GM15510 (cell line): ENCODE data around the gene RFX6.

ENCODE experiments used
- POLR2A ChIP-seq: IDR thresholded peaks from 3 replicates; pipeline ENCODE4 v1.6.1; 2011; ENCODE audit warnings: borderline replicate concordance; ENCODE audit not compliant: insufficient read length; ENCODE audit errors: extremely low read depth

RFX6 gene

GRCh38 chr6:116876635-116877611, at the start of gene RFX6:
RFX6 (plus strand) TSS chr6:116877242; CDS start chr6:116877276, 34 bp downstream.
- no peak for TF ChIP-seq POLR2A

GRCh38 chr6:116827561-116828240, 49.3 kb upstream of the RFX6 start:
- TF ChIP-seq POLR2A: no peak

- TF ChIP-seq POLR2A: no peak
These were observed 48.1 kb upstream of the RFX6 start, which contains the start of gene GPRC6A for GRCh38 chr6:116828983-116829382. GPRC6A (minus strand) TSS chr6:116829083; CDS start chr6:116829013, 70 bp downstream.

- TF ChIP-seq POLR2A: no peak
These were observed 40.3 kb upstream of the RFX6 start for GRCh38 chr6:116836606-116837342.

GRCh38 chr6:116840091-116840490, 37.0 kb upstream of the RFX6 start:
- no peak for TF ChIP-seq POLR2A

- TF ChIP-seq POLR2A: no peak
These were observed 34.6 kb upstream of the RFX6 start for GRCh38 chr6:116842459-116842858.

GRCh38 chr6:116847227-116847626, 29.8 kb upstream of the RFX6 start:
- no peak for TF ChIP-seq POLR2A

GRCh38 chr6:116858060-116858459, 19.0 kb upstream of the RFX6 start:
- no peak for TF ChIP-seq POLR2A

GRCh38 chr6:116859264-116859663, 17.8 kb upstream of the RFX6 start:
- TF ChIP-seq POLR2A: no peak

- TF ChIP-seq POLR2A: no peak
These were observed 10.7 kb upstream of the RFX6 start for GRCh38 chr6:116866281-116866871.

GRCh38 chr6:116872771-116873170, 4.3 kb upstream of the RFX6 start:
- TF ChIP-seq POLR2A: no peak

GRCh38 chr6:116876107-116876506, 935 bp upstream of the RFX6 start:
- no peak for TF ChIP-seq POLR2A

GRCh38 chr6:116877743-116878142, 701 bp downstream of the RFX6 start:
- no peak for TF ChIP-seq POLR2A

GRCh38 chr6:116881236-116881635, 4.2 kb downstream of the RFX6 start:
- TF ChIP-seq POLR2A: no peak

- TF ChIP-seq POLR2A: no peak
These were observed 6.0 kb downstream of the RFX6 start for GRCh38 chr6:116883005-116883404.

GRCh38 chr6:116884530-116884929, 7.5 kb downstream of the RFX6 start:
- no peak for TF ChIP-seq POLR2A

GRCh38 chr6:116887168-116887567, 10.1 kb downstream of the RFX6 start:
- TF ChIP-seq POLR2A: no peak
